Midbrain (tissue), 1 donor: ENCODE measurements around the gene TPCN1.

Experiments
- DNase-seq: peaks from one replicate; lab custom pipeline; 2025; lab: John Stamatoyannopoulos, UW

Gene TPCN1

GRCh38 chr12:113310489-113310888, 89.2 kb downstream of the TPCN1 start:
- DNase-seq: no peak

- DNase-seq: no peak
Observed at GRCh38 chr12:113314121-113314529, 92.9 kb downstream of the TPCN1 start.

- no peak for DNase-seq
Observed at GRCh38 chr12:113315358-113315757, 94.1 kb downstream of the TPCN1 start.

- DNase-seq: no peak
Observed at GRCh38 chr12:113316155-113316554, 94.9 kb downstream of the TPCN1 start.

- no peak for DNase-seq
Observed at GRCh38 chr12:113317122-113317521, 95.9 kb downstream of the TPCN1 start.

- no peak for DNase-seq
Observed at GRCh38 chr12:113318046-113318656, 96.9 kb downstream of the TPCN1 start.

- no peak for DNase-seq
Observed at GRCh38 chr12:113318900-113319628, 97.8 kb downstream of the TPCN1 start.

GRCh38 chr12:113320401-113320800, 99.1 kb downstream of the TPCN1 start:
- no peak for DNase-seq

GRCh38 chr12:113322343-113322742, 101.1 kb downstream of the TPCN1 start:
- no peak for DNase-seq

GRCh38 chr12:113325916-113326315, 104.7 kb downstream of the TPCN1 start:
- DNase-seq: no peak

GRCh38 chr12:113326775-113327395, 105.6 kb downstream of the TPCN1 start:
- DNase-seq: no peak

GRCh38 chr12:113328368-113328889, 107.2 kb downstream of the TPCN1 start:
- no peak for DNase-seq

GRCh38 chr12:113329022-113329790, 107.9 kb downstream of the TPCN1 start:
- DNase-seq: no peak

- no peak for DNase-seq
Observed at GRCh38 chr12:113329791-113330417, 108.6 kb downstream of the TPCN1 start.

GRCh38 chr12:113330505-113330904, 109.2 kb downstream of the TPCN1 start:
- no peak for DNase-seq

- DNase-seq: no peak
Observed at GRCh38 chr12:113332688-113333417, 111.6 kb downstream of the TPCN1 start.

- no peak for DNase-seq
Observed at GRCh38 chr12:113333418-113333750, 112.1 kb downstream of the TPCN1 start.

GRCh38 chr12:113333877-113334785, 112.9 kb downstream of the TPCN1 start:
- no peak for DNase-seq

- peak; percentile 89 for DNase-seq
Observed at GRCh38 chr12:113334786-113335539, 113.7 kb downstream of the TPCN1 start, which contains the start of gene SLC8B1. SLC8B1 (minus strand) TSS chr12:113335109; CDS start chr12:113332878, 2,231 bp downstream.
